ENCODE results near the gene RASGEF1B. TPM values are rescaled to one million over a fixed set of nuclear protein-coding genes. Genes with fewer than 3 reads are reported as not detected.

Gene RASGEF1B
- total and polyA plus RNA-seq, 9 of the 15 experiments (the other 6 are each of a cell fraction or from before 2014, with no cell fraction given) = 0.04 to 0.57 (median 0.22) TPM

DNA sequence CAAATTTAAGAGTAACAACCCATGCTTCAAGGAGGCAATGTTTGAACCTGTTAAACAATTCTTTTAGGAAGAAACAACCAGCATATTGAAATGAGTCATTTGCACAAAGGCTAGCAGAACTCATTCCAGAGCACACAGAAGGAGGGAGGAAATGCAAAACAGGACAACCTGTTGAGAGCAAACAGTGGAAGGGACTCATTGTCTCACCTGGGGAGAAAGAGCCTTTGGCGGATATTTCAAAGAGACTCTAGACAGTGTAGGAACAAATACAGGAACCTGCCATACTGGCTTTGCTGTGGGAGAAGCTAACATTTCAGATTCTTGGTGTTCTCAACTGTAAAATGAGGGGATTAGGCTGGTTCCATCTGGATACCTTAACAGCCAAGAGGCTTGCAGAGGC, 14.8 kb upstream of the RASGEF1B start (continued):
- TF ChIP-seq TEAD4 (IDR thresholded peaks at IDR 0.05; ENCODE audit: low read length) (no peak), TEAD4 (CRISPR knock-in tag; IDR thresholded peaks at IDR 0.05; ENCODE audit: borderline replicate concordance) (no peak)

DNA sequence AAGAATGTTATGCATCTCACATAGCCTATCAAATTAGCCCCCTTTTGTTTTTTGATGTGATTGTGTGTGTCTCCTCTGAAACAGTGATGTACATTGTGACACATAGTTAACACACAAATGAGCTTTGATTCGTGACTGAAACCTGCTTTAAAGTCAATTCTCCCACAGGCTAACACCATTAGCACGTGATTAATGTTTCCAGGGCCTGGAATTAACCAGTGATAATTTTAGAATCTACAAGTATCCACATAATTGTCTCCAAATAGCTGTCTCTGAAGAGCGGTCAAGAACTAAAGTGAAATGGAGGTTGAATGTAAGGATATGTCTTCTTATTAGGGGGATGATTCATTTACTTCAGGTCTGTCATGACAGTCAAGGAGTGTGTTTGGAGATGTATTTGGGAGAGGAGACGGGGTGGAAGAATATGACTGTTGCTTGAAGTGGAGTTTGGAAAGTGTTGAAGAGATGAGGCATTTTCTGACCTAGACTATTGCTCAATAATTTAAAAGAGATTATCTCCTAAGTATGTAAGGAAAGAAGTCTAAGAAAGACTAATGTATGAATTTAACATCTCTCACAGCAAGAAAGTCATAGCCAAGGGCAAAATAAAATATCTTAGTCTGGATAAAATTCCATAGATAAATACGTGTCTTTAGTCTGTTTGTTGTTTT, 13.7 kb upstream of the RASGEF1B start:
- Histone ChIP-seq H3K9me1 (ENCODE audit: control insufficient read depth, insufficient read depth, low read length) (no peaks in the 10 kb centered on the region), H3K4me1 (replicated peaks in 1 of 2; ENCODE audit: control insufficient read depth in 2 of 2, insufficient read depth in 2 of 2, low read length in 2 of 2) (no peaks in the 10 kb centered on the region), H2AFZ (ENCODE audit: low read depth, low read length) (no peak overlapping the region), H3K27me3 (ENCODE audit: control insufficient read depth in 2 of 2, insufficient read depth in 2 of 2, low read length in 2 of 2) (peaks cover 0 to 4% of the 10 kb centered on the region in 2 experiments; a peak in 1 of 5 replicates), H3K4me2 (ENCODE audit: insufficient read depth, low read length) (no peak overlapping the region), H3K9ac (ENCODE audit: insufficient read depth in 1 of 2, low read depth in 2 of 2, low read length in 2 of 2) (no peak overlapping the region), H3K79me2 (ENCODE audit: control insufficient read depth, insufficient read depth, low read length) (no peaks in the 10 kb centered on the region), H3K4me3 (no peak overlapping the region), H4K20me1 (replicated peaks; ENCODE audit: control insufficient read depth, insufficient read depth, low read length) (no peaks in the 10 kb centered on the region), H3K9me3 (replicated peaks; ENCODE audit: control insufficient read depth, insufficient read depth, low read depth, low read length) (no peaks in the 10 kb centered on the region), H3K27ac (ENCODE audit: extremely low read depth, low read depth, low read length) (no peak overlapping the region), H3K36me3 (ENCODE audit: control insufficient read depth, insufficient read depth, low read length) (no peaks in the 10 kb centered on the region)
- intact Hi-C loops (cut with micrococcal nuclease) (no loop called here), in situ Hi-C loops (cut with MboI) (no loop called here)
- TF ChIP-seq CEBPG (CRISPR knock-in tag; IDR thresholded peaks at IDR 0.05) = no peak
- TF ChIP-seq CEBPG (tag; conservative IDR thresholded peaks at IDR 0.05 in 1 of 2, IDR thresholded peaks at IDR 0.05 in 1 of 2) = peak in 1 of 2 experiments; percentile 57; a peak in 2 of 4 replicates
- TF ChIP-seq, protein P1, sequence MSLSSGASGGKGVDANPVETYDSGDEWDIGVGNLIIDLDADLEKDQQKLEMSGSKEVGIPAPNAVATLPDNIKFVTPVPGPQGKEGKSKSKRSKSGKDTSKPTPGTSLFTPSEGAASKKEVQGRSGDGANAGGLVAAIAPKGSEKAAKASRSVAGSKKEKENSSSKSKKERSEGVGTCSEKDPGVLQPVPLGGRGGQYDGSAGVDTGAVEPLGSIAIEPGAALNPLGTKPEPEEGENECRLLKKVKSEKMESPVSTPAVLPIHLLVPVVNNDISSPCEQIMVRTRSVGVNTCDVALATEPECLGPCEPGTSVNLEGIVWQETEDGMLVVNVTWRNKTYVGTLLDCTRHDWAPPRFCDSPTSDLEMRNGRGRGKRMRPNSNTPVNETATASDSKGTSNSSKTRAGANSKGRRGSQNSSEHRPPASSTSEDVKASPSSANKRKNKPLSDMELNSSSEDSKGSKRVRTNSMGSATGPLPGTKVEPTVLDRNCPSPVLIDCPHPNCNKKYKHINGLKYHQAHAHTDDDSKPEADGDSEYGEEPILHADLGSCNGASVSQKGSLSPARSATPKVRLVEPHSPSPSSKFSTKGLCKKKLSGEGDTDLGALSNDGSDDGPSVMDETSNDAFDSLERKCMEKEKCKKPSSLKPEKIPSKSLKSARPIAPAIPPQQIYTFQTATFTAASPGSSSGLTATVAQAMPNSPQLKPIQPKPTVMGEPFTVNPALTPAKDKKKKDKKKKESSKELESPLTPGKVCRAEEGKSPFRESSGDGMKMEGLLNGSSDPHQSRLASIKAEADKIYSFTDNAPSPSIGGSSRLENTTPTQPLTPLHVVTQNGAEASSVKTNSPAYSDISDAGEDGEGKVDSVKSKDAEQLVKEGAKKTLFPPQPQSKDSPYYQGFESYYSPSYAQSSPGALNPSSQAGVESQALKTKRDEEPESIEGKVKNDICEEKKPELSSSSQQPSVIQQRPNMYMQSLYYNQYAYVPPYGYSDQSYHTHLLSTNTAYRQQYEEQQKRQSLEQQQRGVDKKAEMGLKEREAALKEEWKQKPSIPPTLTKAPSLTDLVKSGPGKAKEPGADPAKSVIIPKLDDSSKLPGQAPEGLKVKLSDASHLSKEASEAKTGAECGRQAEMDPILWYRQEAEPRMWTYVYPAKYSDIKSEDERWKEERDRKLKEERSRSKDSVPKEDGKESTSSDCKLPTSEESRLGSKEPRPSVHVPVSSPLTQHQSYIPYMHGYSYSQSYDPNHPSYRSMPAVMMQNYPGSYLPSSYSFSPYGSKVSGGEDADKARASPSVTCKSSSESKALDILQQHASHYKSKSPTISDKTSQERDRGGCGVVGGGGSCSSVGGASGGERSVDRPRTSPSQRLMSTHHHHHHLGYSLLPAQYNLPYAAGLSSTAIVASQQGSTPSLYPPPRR (CRISPR knock-in tag; IDR thresholded peaks at IDR 0.05; ENCODE audit: borderline replicate concordance) = no peak
- no peak for TF ChIP-seq ZNF311 (CRISPR knock-in tag; IDR thresholded peaks at IDR 0.05)
- DNase-seq (ENCODE audit: extremely low read depth in 1 of 4, low spot score in 3 of 4) (no peak), FAIRE-seq (no peak), ATAC-seq (no peak)
- ChIA-PET POLR2A (no interaction called here), CTCF (ENCODE audit: low intra/inter-chr PET ratio) (no interaction called here)
- BruUV-seq (replicated peaks) = no TSS peak
- 2% methylated on average over 5 of the region's 5 CpGs for WGBS (ENCODE audit: insufficient coverage, low coverage, missing lambda C conversion rate)

Measured in K562 (cell line).